ENCODE results near the gene PPDPF. TPM values are rescaled to one million over a fixed set of nuclear protein-coding genes. Genes with fewer than 3 reads are reported as not detected.

Gene PPDPF
- total RNA-seq, 1 experiment from 2014 or later: 148 TPM

GRCh38 chr20:63498960-63499337 is 21.6 kb upstream of the PPDPF start, which contains the start of gene EEF1A2:
Gene EEF1A2 (minus strand): TSS chr20:63499083. CDS start chr20:63497763, 1,320 bp downstream.
- peak within 1 kb of the TSS; percentile 46 for H3K4me3 ChIP-seq (ENCODE audit: low read depth, low read length, poor library complexity, severe bottlenecking)
- CTCF ChIA-PET: no interaction called here
- intact Hi-C loops (cut with micrococcal nuclease; ENCODE audit: unreplicated experiment): no loop called here
- H3K27me3 ChIP-seq (replicated peaks; ENCODE audit: insufficient read depth, low read depth, low read length, poor library complexity): peaks cover 5% of the 10 kb centered on the region
- POLR2A ChIA-PET (ENCODE audit: low non-redundant PET): no interaction called here
- no peaks in the 10 kb centered on the region for H3K9me3 ChIP-seq (ENCODE audit: low read depth, low read length, poor library complexity, severe bottlenecking)
- DNase-seq (ENCODE audit: low spot score): peak; percentile 30
- H3K4me1 ChIP-seq (ENCODE audit: insufficient read depth, low read length, poor library complexity, severe bottlenecking): peaks cover 8% of the 10 kb centered on the region
- H3K27ac ChIP-seq (ENCODE audit: low read depth, low read length, poor library complexity, severe bottlenecking): no peak within 1 kb of the TSS
- H3K36me3 ChIP-seq (ENCODE audit: insufficient read depth, low read length, poor library complexity, severe bottlenecking): no peaks in the 10 kb centered on the region
- no TSS peak for BruUV-seq (replicated peaks)
- TF ChIP-seq EZH2 (IDR thresholded peaks at IDR 0.05; ENCODE audit: borderline replicate concordance, low read depth, low read length, poor library complexity, severe bottlenecking) (no peak), CTCF (conservative IDR thresholded peaks at IDR 0.05; ENCODE audit: low read depth, low read length) (no peak)

- no peak for TF ChIP-seq CTCF (conservative IDR thresholded peaks at IDR 0.05; ENCODE audit: low read depth, low read length)
- no peak for TF ChIP-seq EZH2 (IDR thresholded peaks at IDR 0.05; ENCODE audit: borderline replicate concordance, low read depth, low read length, poor library complexity, severe bottlenecking)
- intact Hi-C loops (cut with micrococcal nuclease; ENCODE audit: unreplicated experiment): no loop called here
- H3K9me3 ChIP-seq (ENCODE audit: low read depth, low read length, poor library complexity, severe bottlenecking): no peaks in the 10 kb centered on the region
- no peak for DNase-seq (ENCODE audit: low spot score)
- CTCF ChIA-PET: no interaction called here
- no TSS peak for BruUV-seq (replicated peaks)
- peaks cover 5% of the 10 kb centered on the region for H3K27me3 ChIP-seq (replicated peaks; ENCODE audit: insufficient read depth, low read depth, low read length, poor library complexity)
- H3K4me3 ChIP-seq (ENCODE audit: low read depth, low read length, poor library complexity, severe bottlenecking): peak overlapping the region; percentile 46
- no peaks in the 10 kb centered on the region for H3K36me3 ChIP-seq (ENCODE audit: insufficient read depth, low read length, poor library complexity, severe bottlenecking)
- peaks cover 8% of the 10 kb centered on the region for H3K4me1 ChIP-seq (ENCODE audit: insufficient read depth, low read length, poor library complexity, severe bottlenecking)
- no peak overlapping the region for H3K27ac ChIP-seq (ENCODE audit: low read depth, low read length, poor library complexity, severe bottlenecking)
- POLR2A ChIA-PET (ENCODE audit: low non-redundant PET): no interaction called here
These were observed 21.1 kb upstream of the PPDPF start for GRCh38 chr20:63499338-63499969.

GRCh38 chr20:63500151-63500901 is 20.2 kb upstream of the PPDPF start:
- peaks cover 5% of the 10 kb centered on the region for H3K27me3 ChIP-seq (replicated peaks; ENCODE audit: insufficient read depth, low read depth, low read length, poor library complexity)
- POLR2A ChIA-PET (ENCODE audit: low non-redundant PET): no interaction called here

More at GRCh38 chr20:63500151-63500901, 20.2 kb upstream of the PPDPF start:
- intact Hi-C loops (cut with micrococcal nuclease; ENCODE audit: unreplicated experiment): no loop called here
- Histone ChIP-seq H3K27ac (ENCODE audit: low read depth, low read length, poor library complexity, severe bottlenecking) (no peak overlapping the region), H3K4me3 (ENCODE audit: low read depth, low read length, poor library complexity, severe bottlenecking) (no peak overlapping the region), H3K4me1 (ENCODE audit: insufficient read depth, low read length, poor library complexity, severe bottlenecking) (peaks cover 8% of the 10 kb centered on the region), H3K9me3 (ENCODE audit: low read depth, low read length, poor library complexity, severe bottlenecking) (no peaks in the 10 kb centered on the region), H3K36me3 (ENCODE audit: insufficient read depth, low read length, poor library complexity, severe bottlenecking) (no peaks in the 10 kb centered on the region)
- CTCF ChIA-PET: no interaction called here
- no TSS peak for BruUV-seq (replicated peaks)
- TF ChIP-seq EZH2 (IDR thresholded peaks at IDR 0.05; ENCODE audit: borderline replicate concordance, low read depth, low read length, poor library complexity, severe bottlenecking): no peak
- no peak for TF ChIP-seq CTCF (conservative IDR thresholded peaks at IDR 0.05; ENCODE audit: low read depth, low read length)
- DNase-seq (ENCODE audit: low spot score): no peak
